ENCODE results near the gene MMEL1.

- TF ChIP-seq EZH2 (IDR thresholded peaks at IDR 0.05; ENCODE audit: borderline replicate concordance, insufficient read depth, low read depth, low read length, poor library complexity, severe bottlenecking) (no peak), CTCF (IDR thresholded peaks at IDR 0.05) (no peak)
These were observed 85.4 kb downstream of the MMEL1 start for GRCh38 chr1:2547210-2548067.

All from B cell (primary cell).